ENCODE results near the gene MRGPRX2. TPM values are rescaled to one million over a fixed set of nuclear protein-coding genes. Genes with fewer than 3 reads are reported as not detected.

The MRGPRX2 gene
- total RNA-seq, 1 donor from 2014 or later: not detected

DNA sequence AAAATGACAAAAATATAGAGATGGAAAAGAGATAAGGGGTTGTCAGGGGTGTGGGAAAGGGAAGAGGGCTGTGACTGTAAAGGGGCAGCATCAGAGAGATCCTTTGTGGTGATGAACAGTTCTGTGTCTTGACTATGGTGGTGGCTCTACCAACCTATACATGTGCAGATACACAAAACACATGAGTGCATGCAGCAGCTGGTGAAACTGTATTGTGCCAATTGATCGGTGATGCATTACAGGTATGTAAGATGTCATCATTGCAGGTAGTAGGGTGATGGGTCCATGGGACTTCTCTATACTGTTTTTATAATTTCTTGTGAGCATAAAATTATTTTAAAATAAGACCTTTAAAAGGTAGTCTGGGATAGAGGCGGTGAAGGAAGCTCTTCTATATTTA lies 32.3 kb upstream of the MRGPRX2 start:
- no peaks in the 10 kb centered on the region for H3K36me3 Mint-ChIP-seq (ENCODE audit: unreplicated experiment)
- DNase-seq: no peak
- TF ChIP-seq, protein P1, sequence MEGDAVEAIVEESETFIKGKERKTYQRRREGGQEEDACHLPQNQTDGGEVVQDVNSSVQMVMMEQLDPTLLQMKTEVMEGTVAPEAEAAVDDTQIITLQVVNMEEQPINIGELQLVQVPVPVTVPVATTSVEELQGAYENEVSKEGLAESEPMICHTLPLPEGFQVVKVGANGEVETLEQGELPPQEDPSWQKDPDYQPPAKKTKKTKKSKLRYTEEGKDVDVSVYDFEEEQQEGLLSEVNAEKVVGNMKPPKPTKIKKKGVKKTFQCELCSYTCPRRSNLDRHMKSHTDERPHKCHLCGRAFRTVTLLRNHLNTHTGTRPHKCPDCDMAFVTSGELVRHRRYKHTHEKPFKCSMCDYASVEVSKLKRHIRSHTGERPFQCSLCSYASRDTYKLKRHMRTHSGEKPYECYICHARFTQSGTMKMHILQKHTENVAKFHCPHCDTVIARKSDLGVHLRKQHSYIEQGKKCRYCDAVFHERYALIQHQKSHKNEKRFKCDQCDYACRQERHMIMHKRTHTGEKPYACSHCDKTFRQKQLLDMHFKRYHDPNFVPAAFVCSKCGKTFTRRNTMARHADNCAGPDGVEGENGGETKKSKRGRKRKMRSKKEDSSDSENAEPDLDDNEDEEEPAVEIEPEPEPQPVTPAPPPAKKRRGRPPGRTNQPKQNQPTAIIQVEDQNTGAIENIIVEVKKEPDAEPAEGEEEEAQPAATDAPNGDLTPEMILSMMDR (IDR thresholded peaks at IDR 0.05; ENCODE audit: partially characterized antibody, unreplicated experiment): no peak
- peaks cover 1% of the 10 kb centered on the region for H3K9me3 Mint-ChIP-seq (ENCODE audit: unreplicated experiment)
- H3K27me3 Mint-ChIP-seq (ENCODE audit: unreplicated experiment): no peaks in the 10 kb centered on the region
- H3K4me1 Mint-ChIP-seq (ENCODE audit: low read depth, unreplicated experiment): peaks cover 3% of the 10 kb centered on the region
- H3K27ac Mint-ChIP-seq (ENCODE audit: unreplicated experiment): no peak overlapping the region
- H3K4me3 Mint-ChIP-seq (ENCODE audit: unreplicated experiment): no peak overlapping the region

DNA sequence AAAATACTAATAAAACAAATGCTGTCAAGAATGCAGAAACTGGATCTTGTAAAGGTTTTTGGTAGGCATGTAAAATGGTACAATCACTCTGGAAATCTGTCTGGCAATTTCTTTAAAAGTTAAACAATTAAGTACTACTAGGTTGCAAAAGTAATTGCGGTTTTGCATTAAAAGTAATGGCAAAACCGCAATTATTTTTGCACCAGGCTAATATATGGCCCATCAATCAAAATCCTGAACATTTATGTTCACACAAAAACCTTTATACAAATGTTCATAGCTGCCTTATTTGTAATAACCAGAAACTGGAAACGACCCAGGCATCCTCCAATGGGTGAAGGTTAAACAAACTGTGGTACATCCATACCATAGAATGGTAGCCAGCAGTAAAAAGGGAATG lies 31.8 kb upstream of the MRGPRX2 start:
- H3K4me1 Mint-ChIP-seq (ENCODE audit: low read depth, unreplicated experiment): peaks cover 3% of the 10 kb centered on the region
- no peak overlapping the region for H3K27ac Mint-ChIP-seq (ENCODE audit: unreplicated experiment)
- no peaks in the 10 kb centered on the region for H3K36me3 Mint-ChIP-seq (ENCODE audit: unreplicated experiment)

GRCh38 chr11:19091366-19091765 lies 30.8 kb upstream of the MRGPRX2 start:
- Mint-ChIP-seq H3K4me3 (ENCODE audit: unreplicated experiment) (no peak overlapping the region), H3K9me3 (ENCODE audit: unreplicated experiment) (peaks cover 1% of the 10 kb centered on the region), H3K27ac (ENCODE audit: unreplicated experiment) (no peak overlapping the region), H3K36me3 (ENCODE audit: unreplicated experiment) (no peaks in the 10 kb centered on the region), H3K27me3 (ENCODE audit: unreplicated experiment) (no peaks in the 10 kb centered on the region), H3K4me1 (ENCODE audit: low read depth, unreplicated experiment) (peaks cover 3% of the 10 kb centered on the region)
- DNase-seq: no peak
- TF ChIP-seq, protein P1 (IDR thresholded peaks at IDR 0.05; ENCODE audit: partially characterized antibody, unreplicated experiment): no peak

More for the DNA sequence above, 31.8 kb upstream of the MRGPRX2 start:
- DNase-seq: no peak
- H3K4me3 Mint-ChIP-seq (ENCODE audit: unreplicated experiment): no peak overlapping the region
- no peaks in the 10 kb centered on the region for H3K27me3 Mint-ChIP-seq (ENCODE audit: unreplicated experiment)
- H3K9me3 Mint-ChIP-seq (ENCODE audit: unreplicated experiment): peaks cover 1% of the 10 kb centered on the region
- TF ChIP-seq, protein P1 (IDR thresholded peaks at IDR 0.05; ENCODE audit: partially characterized antibody, unreplicated experiment): no peak

DNA sequence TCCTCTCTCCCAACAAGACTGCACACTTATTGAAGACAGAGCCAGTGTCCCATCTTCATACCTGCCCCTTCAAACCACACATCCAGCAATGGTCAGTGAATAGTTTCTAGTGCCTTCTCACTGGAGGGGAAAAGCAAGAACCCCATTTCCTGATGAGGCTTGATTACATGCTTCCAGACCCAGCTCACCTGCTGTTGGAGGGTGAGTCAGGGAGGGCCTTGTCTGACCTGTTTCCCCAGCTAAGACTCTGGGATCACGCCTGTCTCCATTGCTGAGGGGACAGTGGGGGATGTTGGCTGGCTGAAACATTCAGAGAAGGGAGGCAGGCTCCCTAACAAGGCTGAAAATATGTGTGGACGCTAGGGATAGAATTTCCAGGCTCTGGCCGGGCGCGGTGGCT lies 28.9 kb upstream of the MRGPRX2 start:
- H3K27me3 Mint-ChIP-seq (ENCODE audit: unreplicated experiment): no peaks in the 10 kb centered on the region
- peaks cover 1% of the 10 kb centered on the region for H3K9me3 Mint-ChIP-seq (ENCODE audit: unreplicated experiment)
- TF ChIP-seq, protein P1 (IDR thresholded peaks at IDR 0.05; ENCODE audit: partially characterized antibody, unreplicated experiment): no peak
- H3K36me3 Mint-ChIP-seq (ENCODE audit: unreplicated experiment): no peaks in the 10 kb centered on the region
- no peak overlapping the region for H3K27ac Mint-ChIP-seq (ENCODE audit: unreplicated experiment)
- peaks cover 3% of the 10 kb centered on the region for H3K4me1 Mint-ChIP-seq (ENCODE audit: low read depth, unreplicated experiment)
- DNase-seq: no peak
- H3K4me3 Mint-ChIP-seq (ENCODE audit: unreplicated experiment): no peak overlapping the region

DNA sequence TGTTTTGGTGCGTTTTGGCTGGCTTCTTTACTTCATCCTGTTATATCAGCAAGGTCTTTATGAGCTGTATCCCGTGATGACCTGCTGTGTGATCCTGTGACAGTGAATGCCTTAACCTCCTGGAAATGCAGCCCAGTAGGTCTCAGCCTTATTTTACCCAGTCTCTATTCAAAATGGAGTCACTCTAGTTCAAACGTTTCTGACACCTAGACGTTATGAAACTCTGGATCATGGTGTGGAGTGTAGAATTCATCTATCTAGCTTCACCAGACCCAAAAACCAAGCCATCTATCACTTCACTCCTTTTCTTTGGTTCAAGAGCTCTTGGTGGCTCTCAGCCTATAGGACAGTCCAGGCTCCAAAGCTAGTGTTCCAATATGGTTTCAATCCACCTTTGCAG lies 28.3 kb upstream of the MRGPRX2 start:
- no peak for DNase-seq
- Mint-ChIP-seq H3K27me3 (ENCODE audit: unreplicated experiment) (no peaks in the 10 kb centered on the region), H3K27ac (ENCODE audit: unreplicated experiment) (no peak overlapping the region), H3K36me3 (ENCODE audit: unreplicated experiment) (no peaks in the 10 kb centered on the region), H3K9me3 (ENCODE audit: unreplicated experiment) (peaks cover 1% of the 10 kb centered on the region), H3K4me3 (ENCODE audit: unreplicated experiment) (no peak overlapping the region), H3K4me1 (ENCODE audit: low read depth, unreplicated experiment) (no peaks in the 10 kb centered on the region)
- TF ChIP-seq, protein P1 (IDR thresholded peaks at IDR 0.05; ENCODE audit: partially characterized antibody, unreplicated experiment): no peak
